GM23248 (cell line): ENCODE results near the gene MOXD1. TPM values are rescaled to one million over a fixed set of nuclear protein-coding genes. Genes with fewer than 3 reads are reported as not detected.

Experiments
- DNase-seq: peaks from one replicate; pipeline ENCODE4 v3.0.0-alpha.2; 2015
- H2AFZ ChIP-seq: fragments of 200-600 bp; sonication (generic); 2 replicates; pipeline ENCODE4 v1.6.1; 2016; ENCODE audit warnings: antibody characterized with exemption
- H3F3A ChIP-seq: fragments of 200-600 bp; sonication (generic); 2 replicates; pipeline ENCODE4 v1.6.1; 2016; ENCODE audit warnings: mild to moderate bottlenecking, antibody characterized with exemption, mixed run types; ENCODE audit not compliant: insufficient read depth
- H3K27ac ChIP-seq: fragments of 200-600 bp; sonication (generic); 2 replicates; pipeline ENCODE4 v1.5.1; 2016; ENCODE audit warnings: mild to moderate bottlenecking
- H3K27me3 ChIP-seq: fragments of 200-600 bp; sonication (generic); replicated peaks from 2 replicates; pipeline ENCODE4 v1.6.1; 2016; ENCODE audit warnings: mild to moderate bottlenecking; ENCODE audit not compliant: insufficient read depth
- H3K36me3 ChIP-seq: fragments of 200-600 bp; sonication (generic); 2 replicates; pipeline ENCODE4 v1.6.1; 2016; ENCODE audit warnings: low read depth, mild to moderate bottlenecking
- H3K4me1 ChIP-seq: fragments of 200-600 bp; sonication (generic); 2 replicates; pipeline ENCODE4 v1.6.1; 2016; ENCODE audit warnings: mild to moderate bottlenecking; ENCODE audit not compliant: insufficient read depth
- H3K4me2 ChIP-seq: fragments of 200-600 bp; sonication (generic); one replicate; pipeline ENCODE4 v1.6.1; 2016; ENCODE audit warnings: mild to moderate bottlenecking; ENCODE audit not compliant: unreplicated experiment
- H3K4me3 ChIP-seq: fragments of 200-600 bp; sonication (generic); 2 replicates; pipeline ENCODE4 v1.5.1; 2016; ENCODE audit warnings: mild to moderate bottlenecking
- H3K79me2 ChIP-seq: fragments of 200-600 bp; sonication (generic); 2 replicates; pipeline ENCODE4 v1.6.1; 2016; ENCODE audit warnings: mild to moderate bottlenecking; ENCODE audit not compliant: insufficient read depth
- H3K9ac ChIP-seq: fragments of 200-600 bp; sonication (generic); 2 replicates; pipeline ENCODE4 v1.6.1; 2016; ENCODE audit warnings: mild to moderate bottlenecking
- H3K9me2 ChIP-seq: fragments of 200-600 bp; sonication (generic); 2 replicates; pipeline ENCODE4 v1.6.1; 2016; ENCODE audit warnings: mixed run types, mild to moderate bottlenecking, moderate library complexity; ENCODE audit not compliant: insufficient read depth
- H3K9me3 ChIP-seq: fragments of 200-600 bp; sonication (generic); one replicate; pipeline ENCODE4 v1.6.1; 2017; ENCODE audit warnings: low read depth
- H4K20me1 ChIP-seq: fragments of 200-600 bp; sonication (generic); 2 replicates; pipeline ENCODE4 v1.6.0; 2016; ENCODE audit not compliant: insufficient read depth
- EZH2 ChIP-seq: fragments of 200-600 bp; sonication (generic); IDR thresholded peaks from 2 replicates; pipeline ENCODE4 v1.6.1; 2018; ENCODE audit warnings: antibody characterized with exemption, mild to moderate bottlenecking; ENCODE audit not compliant: insufficient read depth, poor library complexity, severe bottlenecking
- EZH2phosphoT487 ChIP-seq: fragments of 200-600 bp; sonication (generic); IDR thresholded peaks from 2 replicates; pipeline ENCODE4 v1.6.1; 2018; ENCODE audit warnings: antibody characterized with exemption, moderate library complexity, mild to moderate bottlenecking, low read depth; ENCODE audit not compliant: insufficient read depth
- whole genome bisulfite sequencing, 2 experiments: methylation state at CpG; one replicate each; pipeline ENCODE4 v1.1.6; 2015 to 2017; ENCODE audit warnings: low lambda C conversion rate in 2 of 2, low coverage in 1 of 2; ENCODE audit errors: missing lambda C conversion rate in 2 of 2; 5-methylcytosine and 5-hydroxymethylcytosine counted together
- in situ Hi-C: fragments of 300-500 bp; cut with MboI; formaldehyde crosslinking; loops from 2 replicates; pipeline ENCODE4 v1.15.0; 2020
- polyA plus RNA-seq: library from polyadenylated mRNA; unstranded; fragments of >200 nt; fragmentation: Nextera tagmentation; extraction: Ambion mirVana; gene quantifications from 2 replicates; pipeline ENCODE4 v1.2.1, GENCODE V29; 2016
- total RNA-seq: library from RNA; depleted of rRNA; stranded (reverse); fragments of >200 nt; shearing (Covaris generic); gene quantifications from 2 replicates; pipeline ENCODE4 v1.2.3, GENCODE V29; 2014

MOXD1 gene
- total and polyA plus RNA-seq, 2 experiments from 2014 or later: 528 to 557 TPM

DNA sequence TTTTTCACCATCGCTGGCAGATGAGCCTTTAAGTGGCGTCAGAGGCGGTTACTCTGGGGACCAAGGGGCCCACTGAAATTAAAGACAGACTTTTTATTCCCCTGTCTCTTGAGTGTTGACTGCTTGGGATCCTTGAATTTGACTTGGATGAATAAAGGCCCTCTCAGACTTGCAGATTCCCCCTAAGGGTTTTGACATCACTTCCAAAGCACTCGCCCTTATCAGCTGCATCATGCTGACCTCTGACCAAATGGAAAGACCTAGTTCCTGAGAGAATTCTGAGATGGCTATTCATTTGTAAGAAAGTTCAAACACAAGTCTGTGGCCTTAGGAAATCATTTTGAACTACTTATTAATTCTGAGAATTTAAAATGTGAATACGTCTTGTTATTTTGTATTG is 13.5 kb upstream of the MOXD1 start:
- peaks cover 18% of the 10 kb centered on the region for H3K79me2 ChIP-seq
- peak overlapping the region; percentile 28 for H2AFZ ChIP-seq
- 0 out of 2 replicates have a peak, but pooled peaks cover 5% of the 10 kb centered on the region for H3K36me3 ChIP-seq
- WGBS, 2 experiments: 22 to 25% methylated on average over 5 of the region's 5 CpGs
- in situ Hi-C loops: no loop called here
- no peaks in the 10 kb centered on the region for H3K9me3 ChIP-seq
- TF ChIP-seq EZH2 (no peak), EZH2phosphoT487 (0 out of 2 replicates have a peak, but pooled peaks have one; percentile 52)
- peaks cover 54% of the 10 kb centered on the region for H3K4me1 ChIP-seq
- H3F3A ChIP-seq: peaks cover 57% of the 10 kb centered on the region
- H3K4me2 ChIP-seq: peak overlapping the region; percentile 79
- peak overlapping the region; percentile 68; the same call in 1 of the 2 replicates for H3K9ac ChIP-seq
- DNase-seq: peak; percentile 70
- H4K20me1 ChIP-seq: no peaks in the 10 kb centered on the region
- no peaks in the 10 kb centered on the region for H3K27me3 ChIP-seq
- peak overlapping the region; percentile 37 for H3K4me3 ChIP-seq
- no peaks in the 10 kb centered on the region for H3K9me2 ChIP-seq
- H3K27ac ChIP-seq: peak overlapping the region; percentile 87

DNA sequence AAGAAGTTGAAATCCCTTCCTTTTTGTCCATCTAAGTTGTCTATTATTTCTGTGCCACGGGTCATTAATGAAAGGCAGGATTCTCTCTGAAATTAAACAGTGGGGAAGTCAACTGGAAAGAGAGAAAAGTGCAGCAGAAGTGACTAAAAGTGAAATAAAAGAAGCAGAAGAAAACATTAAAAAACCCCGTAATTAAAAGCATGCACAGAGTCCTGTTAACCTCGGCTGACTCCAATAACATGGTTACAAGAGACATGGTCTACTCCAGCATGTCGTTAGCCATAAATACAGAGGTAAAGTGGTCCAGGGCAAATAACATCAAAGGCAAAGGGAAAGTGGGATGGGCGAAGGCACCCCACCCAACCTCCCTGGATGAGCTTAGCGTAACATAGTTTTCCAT is 13.0 kb upstream of the MOXD1 start:
- WGBS, 2 experiments: 10 to 11% methylated on average over 6 of the region's 6 CpGs

DNA sequence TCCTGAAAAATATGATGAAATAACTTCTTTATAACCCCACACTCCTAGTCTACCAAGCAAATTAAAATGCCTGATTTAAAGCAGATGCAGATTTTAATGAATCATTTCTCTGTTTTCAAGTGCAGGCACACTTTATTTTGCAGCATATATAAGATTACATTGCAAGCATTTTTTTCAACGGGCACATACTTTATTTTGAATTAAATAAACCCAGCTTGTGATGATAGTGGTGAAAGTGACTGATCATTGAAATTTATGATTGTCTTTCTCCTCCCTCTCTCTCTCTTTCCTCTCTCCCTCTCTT is 12.2 kb upstream of the MOXD1 start:
- H3K9ac ChIP-seq: peak overlapping the region; percentile 68
- 0% methylated on average over 1 of the region's 1 CpG for WGBS, 2 experiments
- peaks cover 48% of the 10 kb centered on the region for H3K4me1 ChIP-seq
- H3K4me3 ChIP-seq: peak overlapping the region; percentile 37
- no peaks in the 10 kb centered on the region for H3K9me3 ChIP-seq
- no peak overlapping the region for H2AFZ ChIP-seq
- peak overlapping the region; percentile 87 for H3K27ac ChIP-seq
- H3K4me2 ChIP-seq: peak overlapping the region; percentile 79
- no peaks in the 10 kb centered on the region for H3K27me3 ChIP-seq
- 0 out of 2 replicates have a peak, but pooled peaks cover 5% of the 10 kb centered on the region for H3K36me3 ChIP-seq
- in situ Hi-C loops: no loop called here
- no peaks in the 10 kb centered on the region for H4K20me1 ChIP-seq
- peak; percentile 56 for DNase-seq
- peaks cover 31% of the 10 kb centered on the region for H3K79me2 ChIP-seq
- peaks cover 48% of the 10 kb centered on the region for H3F3A ChIP-seq
- H3K9me2 ChIP-seq: no peaks in the 10 kb centered on the region
- no peak for TF ChIP-seq EZH2phosphoT487
- TF ChIP-seq EZH2: no peak

More for the DNA sequence above, 13.0 kb upstream of the MOXD1 start:
- peak overlapping the region; percentile 28 for H2AFZ ChIP-seq
- H3K4me1 ChIP-seq: peaks cover 54% of the 10 kb centered on the region
- TF ChIP-seq EZH2: no peak
- TF ChIP-seq EZH2phosphoT487: no peak
- no peaks in the 10 kb centered on the region for H4K20me1 ChIP-seq
- H3K9me3 ChIP-seq: no peaks in the 10 kb centered on the region
- peak overlapping the region; percentile 68 for H3K9ac ChIP-seq
- peak overlapping the region; percentile 87 for H3K27ac ChIP-seq
- H3K9me2 ChIP-seq: no peaks in the 10 kb centered on the region
- in situ Hi-C loops: no loop called here
- H3F3A ChIP-seq: peaks cover 57% of the 10 kb centered on the region
- no peaks in the 10 kb centered on the region for H3K27me3 ChIP-seq
- H3K4me2 ChIP-seq: peak overlapping the region; percentile 79
- H3K79me2 ChIP-seq: peaks cover 23% of the 10 kb centered on the region
- no peak for DNase-seq
- H3K4me3 ChIP-seq: peak overlapping the region; percentile 37
- H3K36me3 ChIP-seq: 0 out of 2 replicates have a peak, but pooled peaks cover 5% of the 10 kb centered on the region

GRCh38 chr6:132412656-132413498 is 11.6 kb upstream of the MOXD1 start:
- in situ Hi-C loops: no loop called here
- H3K9ac ChIP-seq: peak overlapping the region; percentile 68
- H3K79me2 ChIP-seq: peaks cover 31% of the 10 kb centered on the region
- 17 to 21% methylated on average over 5 of the region's 5 CpGs for WGBS, 2 experiments
- peak; percentile 83 for DNase-seq
- peaks cover 42% of the 10 kb centered on the region for H3F3A ChIP-seq
- H4K20me1 ChIP-seq: no peaks in the 10 kb centered on the region
- H3K4me1 ChIP-seq: peaks cover 48% of the 10 kb centered on the region
- no peaks in the 10 kb centered on the region for H3K9me2 ChIP-seq
- no peaks in the 10 kb centered on the region for H3K27me3 ChIP-seq
- peak overlapping the region; percentile 87 for H3K27ac ChIP-seq
- H3K9me3 ChIP-seq: no peaks in the 10 kb centered on the region
- peak overlapping the region; percentile 79 for H3K4me2 ChIP-seq
- 0 out of 2 replicates have a peak, but pooled peaks cover 5% of the 10 kb centered on the region for H3K36me3 ChIP-seq
- peak overlapping the region; percentile 37 for H3K4me3 ChIP-seq
- H2AFZ ChIP-seq: peak overlapping the region; percentile 9; the same call in 1 of the 2 replicates
- TF ChIP-seq EZH2phosphoT487 (no peak), EZH2 (no peak)
